Inflammatory macrophage treated with lipopolysaccharide for 4 hours (primary cell): ENCODE measurements around the gene PRKAG2.
"Not testable (repeated sequence)": the region's sequence is repeated elsewhere in the genome, so short reads cannot be mapped to it uniquely, and the experiment has no call there.

Experiments
- DNase-seq: peaks from one replicate; pipeline ENCODE4 v3.0.0-alpha.2; 2020

The PRKAG2 gene

GRCh38 chr7:151782598-151783448, 94.1 kb downstream of the PRKAG2 start:
- DNase-seq, result peak; percentile 73

GRCh38 chr7:151782256-151782597, 94.7 kb downstream of the PRKAG2 start:
- not testable (repeated sequence) for DNase-seq

GRCh38 chr7:151781161-151781845, 95.6 kb downstream of the PRKAG2 start:
- DNase-seq, result no peak

GRCh38 chr7:151780631-151781030, 96.3 kb downstream of the PRKAG2 start:
- no peak for DNase-seq

GRCh38 chr7:151779678-151780077, 97.2 kb downstream of the PRKAG2 start:
- DNase-seq, result no peak

GRCh38 chr7:151779255-151779654, 97.7 kb downstream of the PRKAG2 start:
- DNase-seq, result no peak

GRCh38 chr7:151777908-151778670, 98.8 kb downstream of the PRKAG2 start:
- DNase-seq, result no peak

GRCh38 chr7:151777495-151777880, 99.4 kb downstream of the PRKAG2 start:
- no peak for DNase-seq

GRCh38 chr7:151776876-151777494, 99.9 kb downstream of the PRKAG2 start:
- no peak for DNase-seq

GRCh38 chr7:151776446-151776845, 100.5 kb downstream of the PRKAG2 start:
- no peak for DNase-seq

GRCh38 chr7:151775547-151776443, 101.1 kb downstream of the PRKAG2 start:
- DNase-seq, result no peak

- no peak for DNase-seq
Observed at GRCh38 chr7:151774951-151775350, 102.0 kb downstream of the PRKAG2 start.

GRCh38 chr7:151773797-151774196, 103.1 kb downstream of the PRKAG2 start:
- DNase-seq, result no peak

- no peak for DNase-seq
Observed at GRCh38 chr7:151770232-151770631, 106.7 kb downstream of the PRKAG2 start.

- no peak for DNase-seq
Observed at GRCh38 chr7:151769188-151769821, 107.6 kb downstream of the PRKAG2 start.

- DNase-seq, result no peak
Observed at GRCh38 chr7:151768805-151769187, 108.1 kb downstream of the PRKAG2 start.

- no peak for DNase-seq
Observed at GRCh38 chr7:151767557-151767956, 109.4 kb downstream of the PRKAG2 start.

GRCh38 chr7:151764056-151764920, 112.6 kb downstream of the PRKAG2 start:
- no peak for DNase-seq

- DNase-seq, result no peak
Observed at GRCh38 chr7:151763420-151763984, 113.4 kb downstream of the PRKAG2 start.

GRCh38 chr7:151762583-151763245, 114.2 kb downstream of the PRKAG2 start:
- no peak for DNase-seq
